Skeletal muscle cell (primary cell): ENCODE data around the gene TDO2.
A peak's percentile ranks its signal among the peaks of the same experiment; 100 is the strongest.

Experiments used
- DNase-seq: peaks from one replicate; pipeline ENCODE4 v3.0.0-alpha.2; 2010; ENCODE audit warnings: low read depth
- H3K4me3 ChIP-seq: 2 replicates; pipeline ENCODE4 v1.5.1; 2011; ENCODE audit warnings: low read depth, mild to moderate bottlenecking, control low read depth, low read length, moderate library complexity

The TDO2 gene

GRCh38 chr4:155948541-155948940 is 45.0 kb downstream of the TDO2 start:
- DNase-seq, result no peak
- H3K4me3 ChIP-seq, result no peak overlapping the region

GRCh38 chr4:155950461-155950860 is 47.0 kb downstream of the TDO2 start:
- no peak for DNase-seq
- H3K4me3 ChIP-seq, result no peak overlapping the region

GRCh38 chr4:155952501-155952901 is 49.0 kb downstream of the TDO2 start:
- H3K4me3 ChIP-seq, result peak overlapping the region; percentile 70

GRCh38 chr4:155953151-155954117 is 49.9 kb downstream of the TDO2 start, which contains the start of gene CTSO:
TSS of gene CTSO (minus strand) at chr4:155953866. CDS start at chr4:155953847, 19 bp downstream.
- H3K4me3 ChIP-seq, result peak within 1 kb of the TSS; percentile 70
- no peak for DNase-seq

More at GRCh38 chr4:155952501-155952901, 49.0 kb downstream of the TDO2 start:
- no peak for DNase-seq

- DNase-seq, result no peak
- peak overlapping the region; percentile 70 for H3K4me3 ChIP-seq
Observed at GRCh38 chr4:155954118-155954685, 50.7 kb downstream of the TDO2 start.

- H3K4me3 ChIP-seq, result no peak overlapping the region
- no peak for DNase-seq
Observed at GRCh38 chr4:155954939-155955338, 51.4 kb downstream of the TDO2 start.

GRCh38 chr4:155956461-155956860 is 53.0 kb downstream of the TDO2 start:
- H3K4me3 ChIP-seq, result no peak overlapping the region
- DNase-seq, result no peak

- H3K4me3 ChIP-seq, result no peak overlapping the region
- DNase-seq, result no peak
Observed at GRCh38 chr4:155959417-155959816, 55.9 kb downstream of the TDO2 start.

GRCh38 chr4:155960522-155960921 is 57.0 kb downstream of the TDO2 start:
- H3K4me3 ChIP-seq, result no peak overlapping the region
- DNase-seq, result peak; percentile 75

- no peak for DNase-seq
Observed at GRCh38 chr4:155961575-155961974, 58.1 kb downstream of the TDO2 start.

GRCh38 chr4:155962767-155963166 is 59.3 kb downstream of the TDO2 start:
- H3K4me3 ChIP-seq, result no peak overlapping the region
- DNase-seq, result no peak

More at GRCh38 chr4:155961575-155961974, 58.1 kb downstream of the TDO2 start:
- H3K4me3 ChIP-seq, result no peak overlapping the region

- H3K4me3 ChIP-seq, result no peak overlapping the region
- no peak for DNase-seq
Observed at GRCh38 chr4:155964016-155964891, 60.8 kb downstream of the TDO2 start.

- no peak for DNase-seq
- H3K4me3 ChIP-seq, result no peak overlapping the region
Observed at GRCh38 chr4:155966171-155966570, 62.7 kb downstream of the TDO2 start.

GRCh38 chr4:155966731-155967395 is 63.4 kb downstream of the TDO2 start:
- no peak overlapping the region for H3K4me3 ChIP-seq

More at GRCh38 chr4:155966731-155967395, 63.4 kb downstream of the TDO2 start:
- peak; percentile 63 for DNase-seq
